Tibial nerve (tissue), 3 donors: Measurements from ENCODE around the gene OMP.

Experiments
- CTCF ChIP-seq, 5 experiments: fragments of 200-600 bp in 3 of 5; fragments of 450-650 bp in 2 of 5; sonication (generic) in 3 of 5; IDR thresholded peaks; one replicate each; pipeline ENCODE4 v1.5.1; 2016 to 2019; ENCODE audit warnings: antibody characterized with exemption in 5 of 5, mild to moderate bottlenecking in 3 of 5, moderate library complexity in 2 of 5
- POLR2A ChIP-seq, 2 donors: fragments of 450-650 bp; IDR thresholded peaks; one replicate each; pipeline ENCODE4 v1.6.1; 2017; ENCODE audit warnings: antibody characterized with exemption in 2 of 2, mild to moderate bottlenecking in 2 of 2, moderate library complexity in 2 of 2

GRCh38 chr11:77084581-77085191 is 18.0 kb upstream of the OMP start:
- TF ChIP-seq CTCF (IDR thresholded peaks at IDR 0.05) (no peak), POLR2A (IDR thresholded peaks at IDR 0.05) (no peak)
